A549 (cell line): ENCODE results near the gene TMEM175. TPM values are rescaled to one million over a fixed set of nuclear protein-coding genes. Genes with fewer than 3 reads are reported as not detected.

Experiments
- ATAC-seq, 2 experiments: fragments of 200-7000 bp in 1 of 2; fragments of >200 bp in 1 of 2; cut with Nextera tagmentation in 1 of 2; cut with Tn5 transposase in 1 of 2; 3 replicates each; pipeline versions ENCODE4 v1.8.0 to v1.9.1; 2018 to 2020; ENCODE audit warnings: mild to moderate bottlenecking in 1 of 2, moderate library complexity in 1 of 2
- CTCF ChIA-PET: fragments of 300-600 bp; sonication (Branson Sonifier 250); formaldehyde crosslinking; extraction: SDS; loops from one replicate; lab custom pipeline; 2021; ENCODE audit warnings: antibody characterized with exemption, inconsistent platforms; lab: Yijun Ruan, JAX
- POLR2A ChIA-PET: fragments of 350-600 bp; formaldehyde crosslinking; extraction: SDS; loops from one replicate; lab custom pipeline; 2021; ENCODE audit warnings: antibody characterized with exemption, inconsistent platforms; lab: Yijun Ruan, JAX
- DNase-seq, 2 experiments: peaks; one replicate each; pipeline versions ENCODE4 v3.0.0 to v3.0.0-alpha.2; 2011 to 2016; ENCODE audit warnings: low read depth in 1 of 2, low spot score in 1 of 2
- FAIRE-seq: peaks from 2 replicates; lab custom pipeline; 2011; peaks lifted over from hg19 to GRCh38; lab: Jason Lieb, UNC
- H3K27ac ChIP-seq, 2 experiments: fragments of >200 bp; sonication (Bioruptor Twin); formaldehyde crosslinking; 3 replicates each; pipeline ENCODE4 v1.5.1; 2016 to 2017
- H3K4me1 ChIP-seq: fragments of >200 bp; sonication (Bioruptor Twin); formaldehyde crosslinking; 3 replicates; pipeline ENCODE4 v1.6.1; 2016
- H3K4me2 ChIP-seq: fragments of >200 bp; sonication (Bioruptor Twin); formaldehyde crosslinking; 3 replicates; pipeline ENCODE4 v1.6.1; 2016
- H3K4me3 ChIP-seq: fragments of >200 bp; sonication (Bioruptor Twin); formaldehyde crosslinking; 3 replicates; pipeline ENCODE4 v1.5.1; 2016
- H3K9me3 ChIP-seq: fragments of >200 bp; sonication (Bioruptor Twin); formaldehyde crosslinking; 3 replicates; pipeline ENCODE4 v1.6.1; 2016
- CBX2 ChIP-seq: fragments of 200-600 bp; sonication (generic); IDR thresholded peaks from 2 replicates; pipeline ENCODE4 v1.6.1; 2016; ENCODE audit warnings: low read depth, mild to moderate bottlenecking, borderline replicate concordance
- CHD2 ChIP-seq: fragments of 150-350 bp; IDR thresholded peaks from 2 replicates; pipeline ENCODE4 v1.6.1; 2014; ENCODE audit warnings: low read length; ENCODE audit not compliant: partially characterized antibody
- E2F6 ChIP-seq: IDR thresholded peaks from 2 replicates; pipeline ENCODE4 v1.6.1; 2012; ENCODE audit warnings: low read depth, borderline replicate concordance
- EHF ChIP-seq: fragments of 250-450 bp; sonication (Bioruptor Pico); IDR thresholded peaks from 2 replicates; pipeline ENCODE4 v1.5.0; 2020; ENCODE audit warnings: mild to moderate bottlenecking
- ESRRA ChIP-seq: fragments of 150-350 bp; IDR thresholded peaks from 2 replicates; pipeline ENCODE4 v1.6.1; 2014; ENCODE audit warnings: mild to moderate bottlenecking, low read length, borderline replicate concordance
- FOSL2 ChIP-seq, 2 experiments: fragments of 450-650 bp in 1 of 2; fragments of >200 bp in 1 of 2; sonication (Bioruptor Twin) in 1 of 2; formaldehyde crosslinking; IDR thresholded peaks; 2 replicates each; pipeline versions ENCODE4 v1.5.0 to v1.6.1; 2016 to 2020; ENCODE audit warnings: mild to moderate bottlenecking in 1 of 2, moderate library complexity in 1 of 2
- GATA3 ChIP-seq: IDR thresholded peaks from 2 replicates; pipeline ENCODE4 v1.6.1; 2012; ENCODE audit warnings: borderline replicate concordance
- HDAC2 ChIP-seq: fragments of 200-600 bp; sonication (generic); IDR thresholded peaks from 2 replicates; pipeline ENCODE4 v1.6.1; 2016
- HES2 ChIP-seq: fragments of >200 bp; sonication (Bioruptor Twin); formaldehyde crosslinking; IDR thresholded peaks from 2 replicates; pipeline ENCODE4 v1.6.1; 2016
- HOXB5 ChIP-seq: fragments of 250-450 bp; sonication (Bioruptor Pico); IDR thresholded peaks from 2 replicates; pipeline ENCODE4 v1.5.0; 2020; ENCODE audit warnings: mild to moderate bottlenecking, moderate library complexity
- JUN ChIP-seq, 2 experiments: fragments of >200 bp; sonication (Bioruptor Twin); formaldehyde crosslinking; IDR thresholded peaks; 2 replicates in 1 of 2; 3 replicates in 1 of 2; pipeline ENCODE4 v1.6.1; 2016 to 2017
- KDM1A ChIP-seq: fragments of 200-600 bp; sonication (generic); IDR thresholded peaks from 2 replicates; pipeline ENCODE4 v1.6.1; 2016; ENCODE audit warnings: low read depth, mild to moderate bottlenecking
- KDM5A ChIP-seq: fragments of 200-600 bp; sonication (generic); IDR thresholded peaks from 2 replicates; pipeline ENCODE4 v1.6.1; 2016; ENCODE audit warnings: antibody characterized with exemption, mild to moderate bottlenecking
- NFE2L2 ChIP-seq: fragments of 150-350 bp; conservative IDR thresholded peaks from 2 replicates; pipeline ENCODE4 v1.6.1; 2014; ENCODE audit warnings: low read length
- NPAS2 ChIP-seq: fragments of 250-450 bp; sonication (Bioruptor Pico); IDR thresholded peaks from 2 replicates; pipeline ENCODE4 v1.8.0; 2022; ENCODE audit warnings: mild to moderate bottlenecking, moderate library complexity, borderline replicate concordance
- PBX3 ChIP-seq: IDR thresholded peaks from 2 replicates; pipeline ENCODE4 v1.6.1; 2012
- POLR2AphosphoS2 ChIP-seq: conservative IDR thresholded peaks from 2 replicates; pipeline ENCODE4 v1.6.1; 2012; ENCODE audit warnings: low read length, improper control_type of control experiment, inconsistent platforms
- RARB ChIP-seq: fragments of 250-450 bp; sonication (Bioruptor Pico); IDR thresholded peaks from 2 replicates; pipeline ENCODE4 v1.8.0; 2021; ENCODE audit warnings: mild to moderate bottlenecking, moderate library complexity
- RFX5 ChIP-seq: fragments of 450-650 bp; IDR thresholded peaks from 2 replicates; pipeline ENCODE4 v1.7.1; 2014; ENCODE audit warnings: antibody characterized with exemption, mild to moderate bottlenecking, moderate library complexity
- SMC3 ChIP-seq: fragments of >200 bp; sonication (Bioruptor Twin); formaldehyde crosslinking; IDR thresholded peaks from 3 replicates; pipeline ENCODE4 v1.6.1; 2018; ENCODE audit warnings: inconsistent platforms
- TFCP2L1 ChIP-seq: fragments of 250-450 bp; sonication (Bioruptor Pico); IDR thresholded peaks from 2 replicates; pipeline ENCODE4 v1.5.0; 2021; ENCODE audit warnings: mild to moderate bottlenecking
- USF2 ChIP-seq: fragments of 450-650 bp; IDR thresholded peaks from 2 replicates; pipeline ENCODE4 v1.6.1; 2014; ENCODE audit warnings: antibody characterized with exemption
- ZNF302 ChIP-seq: fragments of 250-450 bp; sonication (Bioruptor Pico); IDR thresholded peaks from 2 replicates; pipeline ENCODE4 v1.9.0; 2021; ENCODE audit warnings: inconsistent platforms, mild to moderate bottlenecking, moderate library complexity
- WGBS: methylation state at CpG from one replicate; pipeline ENCODE4 v1.1.6; 2017; ENCODE audit errors: missing lambda C conversion rate; 5-methylcytosine and 5-hydroxymethylcytosine counted together
- polyA plus RNA-seq, 4 experiments: library from polyadenylated mRNA; depleted of rRNA in 3 of 4; stranded (reverse); fragments of >200 nt; fragmentation: RNase III in 1 of 4; extraction: RNeasy Plus Mini Kit Qiagen cat#74134 plus additional on column Dnase treatment in 1 of 4; gene quantifications; 2 replicates in 3 of 4; 3 replicates in 1 of 4; pipeline ENCODE4 v1.2.3, GENCODE V29; 2011 to 2017

The TMEM175 gene
- polyA plus RNA-seq, 2 of the 4 experiments (the other 2 are of a cell fraction) = 15.7 to 19.4 TPM

- Histone ChIP-seq H3K27ac (no peak overlapping the region), H3K4me3 (no peak overlapping the region), H3K4me2 (no peak overlapping the region), H3K4me1 (no peaks in the 10 kb centered on the region), H3K9me3 (no peaks in the 10 kb centered on the region)
- FAIRE-seq (no peak), ATAC-seq (no peak), DNase-seq (no peak)
- TF ChIP-seq E2F6 = no peak
- no peak for TF ChIP-seq ESRRA
- TF ChIP-seq ZNF302 (CRISPR knock-in tag) = no peak
- no peak for TF ChIP-seq RARB (CRISPR knock-in tag)
- TF ChIP-seq KDM1A = no peak
- CTCF ChIA-PET = no interaction called here
- POLR2A ChIA-PET = no interaction called here
- WGBS = 71% methylated on average over 27 of the region's 28 CpGs
These were observed 13.2 kb downstream of the TMEM175 start for GRCh38 chr4:945274-946102.

GRCh38 chr4:946103-946450 lies 13.8 kb downstream of the TMEM175 start:
- ATAC-seq (no peak), DNase-seq (no peak), FAIRE-seq (no peak)
- Histone ChIP-seq H3K27ac (no peak overlapping the region), H3K4me2 (no peak overlapping the region), H3K9me3 (no peaks in the 10 kb centered on the region), H3K4me1 (no peaks in the 10 kb centered on the region), H3K4me3 (no peak overlapping the region)
- TF ChIP-seq JUN (IDR thresholded peaks at IDR 0.05) = no peak
- TF ChIP-seq FOSL2 (IDR thresholded peaks at IDR 0.05) = no peak
- no peak for TF ChIP-seq FOSL2 (CRISPR knock-in tag; IDR thresholded peaks at IDR 0.05)
- TF ChIP-seq RFX5 = no peak
- no peak for TF ChIP-seq POLR2AphosphoS2
- no peak for TF ChIP-seq EHF
- TF ChIP-seq HES2 = no peak
- WGBS = 45% methylated on average over 6 of the region's 9 CpGs
- POLR2A ChIA-PET = no interaction called here
- CTCF ChIA-PET = no interaction called here

- Histone ChIP-seq H3K9me3 (no peaks in the 10 kb centered on the region), H3K4me3 (no peak overlapping the region), H3K4me2 (no peak overlapping the region), H3K27ac (no peak overlapping the region), H3K4me1 (no peaks in the 10 kb centered on the region)
- FAIRE-seq = no peak
- ChIA-PET CTCF (no interaction called here), POLR2A (no interaction called here)
- no peak for ATAC-seq
- 86% methylated on average over 25 of the region's 62 CpGs for WGBS
- DNase-seq = no peak
- TF ChIP-seq TFCP2L1 (CRISPR knock-in tag) (no peak), NPAS2 (CRISPR knock-in tag) (no peak), PBX3 (no peak), RARB (CRISPR knock-in tag) (no peak)
These were observed 14.5 kb downstream of the TMEM175 start for GRCh38 chr4:946517-947471.

GRCh38 chr4:947491-947971 lies 15.3 kb downstream of the TMEM175 start:
- ChIA-PET CTCF (interaction anchor here (1.6 kb wide), 1 partner anchor 9 kb away, joined by 4 read pairs; no protein-coding TSS in a partner anchor), POLR2A (no interaction called here)
- 75% methylated on average over 13 of the region's 19 CpGs for WGBS
- ATAC-seq = no peak
- no peak overlapping the region for H3K27ac ChIP-seq
- no peak overlapping the region for H3K4me2 ChIP-seq
- FAIRE-seq = no peak
- H3K4me1 ChIP-seq = no peaks in the 10 kb centered on the region
- no peak overlapping the region for H3K4me3 ChIP-seq
- DNase-seq = no peak
- H3K9me3 ChIP-seq = no peaks in the 10 kb centered on the region
- TF ChIP-seq HDAC2 (no peak), GATA3 (no peak), USF2 (no peak), TFCP2L1 (CRISPR knock-in tag) (no peak), CHD2 (no peak), CBX2 (no peak), NFE2L2 (no peak), RARB (CRISPR knock-in tag) (no peak), EHF (no peak), KDM1A (no peak), HOXB5 (no peak), KDM5A (no peak), SMC3 (no peak)
